ENCODE data around the gene DNAI7. TPM values are rescaled to one million over a fixed set of nuclear protein-coding genes. Genes with fewer than 3 reads are reported as not detected.

DNAI7 gene
- total and polyA plus RNA-seq, 4 experiments from 2014 or later: 0.07 to 0.15 TPM; not detected in 2

GRCh38 chr12:25186038-25186787 is 8.7 kb downstream of the DNAI7 start:
- Histone ChIP-seq H3K36me3 (ENCODE audit: insufficient read depth, low read length) (no peaks in the 10 kb centered on the region), H3K4me1 (ENCODE audit: insufficient read depth, low read length) (peaks cover 16% of the 10 kb centered on the region), H3K4me3 (ENCODE audit: low read length in 2 of 2) (peak overlapping the region; percentile 48 to 49), H3K9me3 (ENCODE audit: control insufficient read depth in 1 of 2, low read length in 2 of 2) (no peaks in the 10 kb centered on the region), H3K27me3 (ENCODE audit: insufficient read depth, low read length) (no peaks in the 10 kb centered on the region), H3K27ac (ENCODE audit: low read depth, low read length) (peak overlapping the region; percentile 50)
- CTCF ChIA-PET (ENCODE audit: partially characterized antibody): interaction anchor here (1.0 kb wide), 2 partner anchors 9 to 31 kb away, joined by 3 to 5 read pairs; partner anchors contain the start of genes DNAI7 and ETFRF1
- H3K27me3 Mint-ChIP-seq: no peaks in the 10 kb centered on the region
- intact Hi-C loops (cut with micrococcal nuclease): loop anchor here (1.0 to 2.0 kb wide), 2 partner anchors 9 to 31 kb away; partner anchors contain the start of genes DNAI7 and ETFRF1
- no peaks in the 10 kb centered on the region for H3K36me3 Mint-ChIP-seq
- H3K27ac Mint-ChIP-seq: peak overlapping the region; percentile 8 to 94 (median 85)
- H3K4me3 Mint-ChIP-seq: peak overlapping the region; percentile 76 to 92 (median 86)
- H3K9me3 Mint-ChIP-seq: no peaks in the 10 kb centered on the region
- peaks cover 8 to 16% (median 12%) of the 10 kb centered on the region in 4 donors for H3K4me1 Mint-ChIP-seq
- POLR2A ChIA-PET (ENCODE audit: partially characterized antibody): interaction anchor here (1.1 to 1.9 kb wide), 4 partner anchors 9 to 198 kb away, joined by 3 to 8 read pairs (median 5); partner anchors contain the start of genes DNAI7, ETFRF1 and KRAS
- peak in 1 of 5 donors; percentile 13 for DNase-seq

- POLR2A ChIA-PET (ENCODE audit: partially characterized antibody): interaction anchor here (2.1 kb wide), 1 partner anchor 10 kb away, joined by 6 read pairs; the partner anchor contains the start of genes DNAI7 and ETFRF1
- H3K27me3 ChIP-seq (ENCODE audit: insufficient read depth, low read length): no peaks in the 10 kb centered on the region
- H3K4me1 Mint-ChIP-seq: peaks cover 8 to 16% (median 12%) of the 10 kb centered on the region in 4 donors
- H3K4me3 ChIP-seq (ENCODE audit: low read length in 2 of 2): no peak overlapping the region
- peaks cover 0 to 7% (median 2%) of the 10 kb centered on the region in 8 donors for H3K9me3 Mint-ChIP-seq
- H3K9me3 ChIP-seq (ENCODE audit: control insufficient read depth in 1 of 2, low read length in 2 of 2): no peaks in the 10 kb centered on the region
- H3K36me3 ChIP-seq (ENCODE audit: insufficient read depth, low read length): no peaks in the 10 kb centered on the region
- H3K4me3 Mint-ChIP-seq: no peak overlapping the region
- intact Hi-C loops (cut with micrococcal nuclease): no loop called here
- no peak overlapping the region for H3K27ac Mint-ChIP-seq
- H3K36me3 Mint-ChIP-seq: peaks cover 0 to 3% of the 10 kb centered on the region in 2 donors
- no peak overlapping the region for H3K27ac ChIP-seq (ENCODE audit: low read depth, low read length)
- no peak for DNase-seq
- peaks cover 16% of the 10 kb centered on the region for H3K4me1 ChIP-seq (ENCODE audit: insufficient read depth, low read length)
- CTCF ChIA-PET (ENCODE audit: partially characterized antibody): interaction anchor here (1.6 kb wide), 1 partner anchor 203 kb away, joined by 7 read pairs; no protein-coding TSS in a partner anchor
- no peaks in the 10 kb centered on the region for H3K27me3 Mint-ChIP-seq
Measured at GRCh38 chr12:25184132-25184531, 10.8 kb downstream of the DNAI7 start.

- no peak overlapping the region for H3K27ac ChIP-seq (ENCODE audit: low read depth, low read length)
- peaks cover 16% of the 10 kb centered on the region for H3K4me1 ChIP-seq (ENCODE audit: insufficient read depth, low read length)
- no peaks in the 10 kb centered on the region for H3K36me3 ChIP-seq (ENCODE audit: insufficient read depth, low read length)
- H3K27me3 ChIP-seq (ENCODE audit: insufficient read depth, low read length): peaks cover 3% of the 10 kb centered on the region
- H3K36me3 Mint-ChIP-seq: peaks cover 0 to 3% of the 10 kb centered on the region in 2 donors
- DNase-seq: no peak
- intact Hi-C loops (cut with micrococcal nuclease): no loop called here
- no peaks in the 10 kb centered on the region for H3K9me3 ChIP-seq (ENCODE audit: control insufficient read depth in 1 of 2, low read length in 2 of 2)
- peaks cover 8 to 16% (median 12%) of the 10 kb centered on the region in 4 donors for H3K4me1 Mint-ChIP-seq
- no peak overlapping the region for H3K4me3 Mint-ChIP-seq
- ChIA-PET CTCF (ENCODE audit: partially characterized antibody) (interaction anchor here (0.8 to 1.0 kb wide), 2 partner anchors 28 kb away, joined by 3 read pairs; no protein-coding TSS in a partner anchor), POLR2A (ENCODE audit: partially characterized antibody) (interaction anchor here (0.9 kb wide), 1 partner anchor 12 kb away, joined by 4 read pairs; the partner anchor contains the start of genes DNAI7 and ETFRF1)
- no peak overlapping the region for H3K4me3 ChIP-seq (ENCODE audit: low read length in 2 of 2)
- H3K9me3 Mint-ChIP-seq: peaks cover 0 to 7% (median 2%) of the 10 kb centered on the region in 8 donors
- H3K27ac Mint-ChIP-seq: peak overlapping the region in 1 of 7 donors; percentile 37
- H3K27me3 Mint-ChIP-seq: peaks cover 2% of the 10 kb centered on the region in 2 donors
Measured at GRCh38 chr12:25182765-25183164, 12.2 kb downstream of the DNAI7 start.

GRCh38 chr12:25162866-25163265 is 32.1 kb downstream of the DNAI7 start:
- intact Hi-C loops (cut with micrococcal nuclease): no loop called here
- CTCF ChIA-PET (ENCODE audit: partially characterized antibody): no interaction called here

GRCh38 chr12:25156061-25156460 is 38.9 kb downstream of the DNAI7 start:
- no peaks in the 10 kb centered on the region for H3K27me3 Mint-ChIP-seq
- no peak overlapping the region for H3K4me3 Mint-ChIP-seq
- Histone ChIP-seq H3K27ac (ENCODE audit: low read depth, low read length) (no peak overlapping the region), H3K9me3 (ENCODE audit: control insufficient read depth in 1 of 2, low read length in 2 of 2) (no peaks in the 10 kb centered on the region), H3K4me3 (ENCODE audit: low read length in 2 of 2) (no peak overlapping the region), H3K27me3 (ENCODE audit: insufficient read depth, low read length) (no peaks in the 10 kb centered on the region), H3K36me3 (ENCODE audit: insufficient read depth, low read length) (no peaks in the 10 kb centered on the region), H3K4me1 (ENCODE audit: insufficient read depth, low read length) (peaks cover 3% of the 10 kb centered on the region)
- ChIA-PET CTCF (ENCODE audit: partially characterized antibody) (interaction anchor here (0.7 to 6.3 kb wide), 7 partner anchors 9 to 233 kb away, joined by 3 to 34 read pairs (median 6); partner anchors contain the start of genes DNAI7 and ETFRF1), POLR2A (ENCODE audit: partially characterized antibody) (interaction anchor here (1.2 to 1.8 kb wide), 2 partner anchors 31 to 39 kb away, joined by 6 to 7 read pairs; partner anchors contain the start of genes DNAI7 and ETFRF1)
- H3K27ac Mint-ChIP-seq: no peak overlapping the region
- intact Hi-C loops (cut with micrococcal nuclease): no loop called here
- peaks cover 0 to 8% (median 6%) of the 10 kb centered on the region in 4 donors for H3K4me1 Mint-ChIP-seq
- no peak for DNase-seq
- H3K9me3 Mint-ChIP-seq: no peaks in the 10 kb centered on the region
- no peaks in the 10 kb centered on the region for H3K36me3 Mint-ChIP-seq

More at GRCh38 chr12:25162866-25163265, 32.1 kb downstream of the DNAI7 start:
- Mint-ChIP-seq H3K4me1 (no peaks in the 10 kb centered on the region), H3K36me3 (no peaks in the 10 kb centered on the region), H3K4me3 (no peak overlapping the region), H3K27me3 (no peaks in the 10 kb centered on the region), H3K9me3 (no peaks in the 10 kb centered on the region), H3K27ac (no peak overlapping the region)
- no peak for DNase-seq
- H3K4me3 ChIP-seq (ENCODE audit: low read length in 2 of 2): no peak overlapping the region
- POLR2A ChIA-PET (ENCODE audit: partially characterized antibody): no interaction called here
- H3K36me3 ChIP-seq (ENCODE audit: insufficient read depth, low read length): no peaks in the 10 kb centered on the region
- H3K9me3 ChIP-seq (ENCODE audit: control insufficient read depth in 1 of 2, low read length in 2 of 2): no peaks in the 10 kb centered on the region
- no peak overlapping the region for H3K27ac ChIP-seq (ENCODE audit: low read depth, low read length)
- no peaks in the 10 kb centered on the region for H3K27me3 ChIP-seq (ENCODE audit: insufficient read depth, low read length)
- H3K4me1 ChIP-seq (ENCODE audit: insufficient read depth, low read length): no peaks in the 10 kb centered on the region

- Mint-ChIP-seq H3K27ac (peak overlapping the region in 4 of 7 donors; percentile 52 to 84 (median 73)), H3K9me3 (no peaks in the 10 kb centered on the region), H3K27me3 (no peaks in the 10 kb centered on the region), H3K4me3 (peak overlapping the region; percentile 46 to 82 (median 77)), H3K4me1 (peaks cover 0 to 8% (median 6%) of the 10 kb centered on the region in 4 donors), H3K36me3 (no peaks in the 10 kb centered on the region)
- ChIA-PET POLR2A (ENCODE audit: partially characterized antibody) (interaction anchor here (0.7 to 1.8 kb wide), 4 partner anchors 32 to 104 kb away, joined by 3 to 7 read pairs (median 6); partner anchors contain the start of genes DNAI7 and ETFRF1), CTCF (ENCODE audit: partially characterized antibody) (interaction anchor here (0.8 to 6.3 kb wide), 22 partner anchors 9 to 234 kb away, joined by 3 to 34 read pairs (median 4); partner anchors contain the start of genes DNAI7 and ETFRF1)
- no peaks in the 10 kb centered on the region for H3K27me3 ChIP-seq (ENCODE audit: insufficient read depth, low read length)
- H3K36me3 ChIP-seq (ENCODE audit: insufficient read depth, low read length): no peaks in the 10 kb centered on the region
- no peak overlapping the region for H3K4me3 ChIP-seq (ENCODE audit: low read length in 2 of 2)
- DNase-seq: peak in 4 of 5 donors; percentile 45 to 52 (median 48)
- intact Hi-C loops (cut with micrococcal nuclease): loop anchor here (1.0 to 2.0 kb wide), 4 partner anchors 32 to 232 kb away; partner anchors contain the start of genes DNAI7 and ETFRF1
- H3K9me3 ChIP-seq (ENCODE audit: control insufficient read depth in 1 of 2, low read length in 2 of 2): no peaks in the 10 kb centered on the region
- peaks cover 3% of the 10 kb centered on the region for H3K4me1 ChIP-seq (ENCODE audit: insufficient read depth, low read length)
- H3K27ac ChIP-seq (ENCODE audit: low read depth, low read length): no peak overlapping the region
Measured at GRCh38 chr12:25155022-25155576, 39.9 kb downstream of the DNAI7 start.

Data from CD4-positive, alpha-beta memory T cell (primary cell).